PC-9 (cell line): ENCODE data around the gene DUOXA1.

Experiments
- EZH2 ChIP-seq: fragments of 200-600 bp; sonication (generic); IDR thresholded peaks from 2 replicates; pipeline ENCODE4 v1.8.0; 2017; ENCODE audit warnings: antibody characterized with exemption, low read depth
- TF ChIP-seq, protein P1 (sequence below): fragments of 200-600 bp; sonication (generic); conservative IDR thresholded peaks from 2 replicates; pipeline ENCODE4 v1.6.1; 2017; ENCODE audit warnings: mixed run types, antibody characterized with exemption, mild to moderate bottlenecking, moderate library complexity

GRCh38 chr15:45134046-45134445 lies 4.4 kb upstream of the DUOXA1 start:
- TF ChIP-seq, protein P1, sequence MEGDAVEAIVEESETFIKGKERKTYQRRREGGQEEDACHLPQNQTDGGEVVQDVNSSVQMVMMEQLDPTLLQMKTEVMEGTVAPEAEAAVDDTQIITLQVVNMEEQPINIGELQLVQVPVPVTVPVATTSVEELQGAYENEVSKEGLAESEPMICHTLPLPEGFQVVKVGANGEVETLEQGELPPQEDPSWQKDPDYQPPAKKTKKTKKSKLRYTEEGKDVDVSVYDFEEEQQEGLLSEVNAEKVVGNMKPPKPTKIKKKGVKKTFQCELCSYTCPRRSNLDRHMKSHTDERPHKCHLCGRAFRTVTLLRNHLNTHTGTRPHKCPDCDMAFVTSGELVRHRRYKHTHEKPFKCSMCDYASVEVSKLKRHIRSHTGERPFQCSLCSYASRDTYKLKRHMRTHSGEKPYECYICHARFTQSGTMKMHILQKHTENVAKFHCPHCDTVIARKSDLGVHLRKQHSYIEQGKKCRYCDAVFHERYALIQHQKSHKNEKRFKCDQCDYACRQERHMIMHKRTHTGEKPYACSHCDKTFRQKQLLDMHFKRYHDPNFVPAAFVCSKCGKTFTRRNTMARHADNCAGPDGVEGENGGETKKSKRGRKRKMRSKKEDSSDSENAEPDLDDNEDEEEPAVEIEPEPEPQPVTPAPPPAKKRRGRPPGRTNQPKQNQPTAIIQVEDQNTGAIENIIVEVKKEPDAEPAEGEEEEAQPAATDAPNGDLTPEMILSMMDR: no peak
- no peak for TF ChIP-seq EZH2
